ENCODE data around the gene CRACDL. TPM values are rescaled to one million over a fixed set of nuclear protein-coding genes. Genes with fewer than 3 reads are reported as not detected.

CRACDL gene
- total and polyA plus RNA-seq, 2 donors (not counting 3 experiments of a cell fraction or from before 2014, with no cell fraction given) = 0.92 to 6.3 TPM

DNA sequence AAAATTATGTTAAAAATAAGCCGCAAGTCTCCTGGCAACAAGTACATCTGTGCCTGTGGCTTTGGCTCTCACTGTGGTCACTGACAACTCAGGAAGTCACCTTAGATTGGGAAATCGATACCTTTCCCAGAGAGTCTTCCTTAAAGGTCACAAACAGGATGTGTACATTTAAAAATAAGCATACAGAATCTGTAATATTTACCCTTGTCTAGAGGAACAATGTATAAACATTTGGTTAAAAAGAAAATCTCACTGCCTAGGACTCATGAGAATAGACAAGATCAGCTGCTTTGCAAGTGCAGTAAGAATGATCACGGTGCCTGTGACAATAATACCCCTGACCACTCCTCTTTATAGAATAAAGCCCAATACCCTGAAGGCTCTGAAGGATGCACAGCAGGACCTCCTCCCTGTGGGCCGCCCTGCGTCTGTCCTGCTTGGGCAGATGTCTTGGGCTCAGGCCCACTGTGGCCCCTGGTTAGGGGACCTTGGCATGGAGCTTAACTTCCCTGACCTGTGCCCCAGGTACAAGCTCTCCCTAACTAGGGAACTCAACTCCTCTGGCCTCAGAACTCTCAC is 107.1 kb downstream of the CRACDL start:
- Histone ChIP-seq H3K9me1 (replicated peaks; ENCODE audit: control insufficient read depth, extremely low read depth, insufficient read depth, low read length) (no peaks in the 10 kb centered on the region), H3K4me3 (replicated peaks in 1 of 3; ENCODE audit: insufficient read depth in 1 of 3, low read depth in 1 of 3, low read length in 3 of 3) (no peak overlapping the region), H3K27ac (ENCODE audit: insufficient read depth, low read depth, low read length) (no peak overlapping the region), H4K20me1 (replicated peaks; ENCODE audit: control insufficient read depth, extremely low read depth, insufficient read depth, low read length) (no peaks in the 10 kb centered on the region), H3K4me1 (ENCODE audit: control insufficient read depth, extremely low read depth, insufficient read depth, low read length) (peaks cover 26% of the 10 kb centered on the region), H2AFZ (ENCODE audit: low read depth, low read length) (no peak overlapping the region), H3K79me2 (ENCODE audit: control insufficient read depth, insufficient read depth, low read length) (no peaks in the 10 kb centered on the region), H3K36me3 (ENCODE audit: control insufficient read depth in 2 of 2, extremely low read depth in 1 of 2, insufficient read depth in 2 of 2, low read length in 2 of 2) (no peaks in the 10 kb centered on the region), H3K9me3 (replicated peaks; ENCODE audit: control insufficient read depth, insufficient read depth, low read length) (no peaks in the 10 kb centered on the region), H3K9ac (replicated peaks; ENCODE audit: extremely low read depth, insufficient read depth, low read length) (no peak overlapping the region), H3K4me2 (ENCODE audit: insufficient read depth, low read length) (no peak overlapping the region), H3K27me3 (ENCODE audit: control insufficient read depth in 2 of 2, insufficient read depth in 2 of 2, low read length in 2 of 2) (no peaks in the 10 kb centered on the region)
- intact Hi-C loops (cut with micrococcal nuclease) = no loop called here
- no peak for TF ChIP-seq FOS (IDR thresholded peaks at IDR 0.05; ENCODE audit: borderline replicate concordance, insufficient read depth, low read length)
- no peak for TF ChIP-seq GATA2 (IDR thresholded peaks at IDR 0.05; ENCODE audit: insufficient read depth, insufficient read length, low read depth, low read length)
- no peak for TF ChIP-seq MYC (IDR thresholded peaks at IDR 0.05; ENCODE audit: low read depth, low read length)
- TF ChIP-seq, protein P1, sequence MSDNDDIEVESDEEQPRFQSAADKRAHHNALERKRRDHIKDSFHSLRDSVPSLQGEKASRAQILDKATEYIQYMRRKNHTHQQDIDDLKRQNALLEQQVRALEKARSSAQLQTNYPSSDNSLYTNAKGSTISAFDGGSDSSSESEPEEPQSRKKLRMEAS (IDR thresholded peaks at IDR 0.05; ENCODE audit: insufficient read depth, insufficient read length) = no peak
- no peak for TF ChIP-seq EZH2 (IDR thresholded peaks at IDR 0.05; ENCODE audit: borderline replicate concordance, low read depth, low read length, severe bottlenecking)
- TF ChIP-seq POLR2A (IDR thresholded peaks at IDR 0.05; ENCODE audit: low read depth, low read length) = no peak
- TF ChIP-seq, protein P2, sequence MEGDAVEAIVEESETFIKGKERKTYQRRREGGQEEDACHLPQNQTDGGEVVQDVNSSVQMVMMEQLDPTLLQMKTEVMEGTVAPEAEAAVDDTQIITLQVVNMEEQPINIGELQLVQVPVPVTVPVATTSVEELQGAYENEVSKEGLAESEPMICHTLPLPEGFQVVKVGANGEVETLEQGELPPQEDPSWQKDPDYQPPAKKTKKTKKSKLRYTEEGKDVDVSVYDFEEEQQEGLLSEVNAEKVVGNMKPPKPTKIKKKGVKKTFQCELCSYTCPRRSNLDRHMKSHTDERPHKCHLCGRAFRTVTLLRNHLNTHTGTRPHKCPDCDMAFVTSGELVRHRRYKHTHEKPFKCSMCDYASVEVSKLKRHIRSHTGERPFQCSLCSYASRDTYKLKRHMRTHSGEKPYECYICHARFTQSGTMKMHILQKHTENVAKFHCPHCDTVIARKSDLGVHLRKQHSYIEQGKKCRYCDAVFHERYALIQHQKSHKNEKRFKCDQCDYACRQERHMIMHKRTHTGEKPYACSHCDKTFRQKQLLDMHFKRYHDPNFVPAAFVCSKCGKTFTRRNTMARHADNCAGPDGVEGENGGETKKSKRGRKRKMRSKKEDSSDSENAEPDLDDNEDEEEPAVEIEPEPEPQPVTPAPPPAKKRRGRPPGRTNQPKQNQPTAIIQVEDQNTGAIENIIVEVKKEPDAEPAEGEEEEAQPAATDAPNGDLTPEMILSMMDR (IDR thresholded peaks at IDR 0.05; ENCODE audit: extremely low read depth in 1 of 2, insufficient read depth in 1 of 2, low read depth in 1 of 2, low read length in 2 of 2) = no peak
- TF ChIP-seq JUN (IDR thresholded peaks at IDR 0.05; ENCODE audit: borderline replicate concordance, insufficient read depth, insufficient read length, low read depth) = no peak
- TF ChIP-seq POLR2AphosphoS5 (IDR thresholded peaks at IDR 0.05; ENCODE audit: insufficient read depth, low read depth, low read length) = no peak
- CTCF ChIA-PET = interaction anchor here (1.2 to 1.8 kb wide), 4 partner anchors 11 to 179 kb away, joined by 3 to 5 read pairs (median 4); no protein-coding TSS in a partner anchor
- DNase-seq (ENCODE audit: low read depth, low spot score) (no peak), FAIRE-seq (no peak)
- no TSS peak for BruUV-seq (replicated peaks)
- dilution Hi-C loops (cut with MboI; ENCODE audit: extremely low pct_ligation_motif_present, low sequenced_read_pairs) = no loop called here
- POLR2A ChIA-PET = interaction anchor here (1.2 kb wide), 1 partner anchor 8 kb away, joined by 3 read pairs; no protein-coding TSS in a partner anchor
